ENCODE data around the gene RNF150. TPM values are rescaled to one million over a fixed set of nuclear protein-coding genes. Genes with fewer than 3 reads are reported as not detected.
"Not testable (repeated sequence)": the region's sequence is repeated elsewhere in the genome, so short reads cannot be mapped to it uniquely, and the experiment has no call there.

RNF150 gene
- total RNA-seq, 2 experiments from 2014 or later = not detected

DNA sequence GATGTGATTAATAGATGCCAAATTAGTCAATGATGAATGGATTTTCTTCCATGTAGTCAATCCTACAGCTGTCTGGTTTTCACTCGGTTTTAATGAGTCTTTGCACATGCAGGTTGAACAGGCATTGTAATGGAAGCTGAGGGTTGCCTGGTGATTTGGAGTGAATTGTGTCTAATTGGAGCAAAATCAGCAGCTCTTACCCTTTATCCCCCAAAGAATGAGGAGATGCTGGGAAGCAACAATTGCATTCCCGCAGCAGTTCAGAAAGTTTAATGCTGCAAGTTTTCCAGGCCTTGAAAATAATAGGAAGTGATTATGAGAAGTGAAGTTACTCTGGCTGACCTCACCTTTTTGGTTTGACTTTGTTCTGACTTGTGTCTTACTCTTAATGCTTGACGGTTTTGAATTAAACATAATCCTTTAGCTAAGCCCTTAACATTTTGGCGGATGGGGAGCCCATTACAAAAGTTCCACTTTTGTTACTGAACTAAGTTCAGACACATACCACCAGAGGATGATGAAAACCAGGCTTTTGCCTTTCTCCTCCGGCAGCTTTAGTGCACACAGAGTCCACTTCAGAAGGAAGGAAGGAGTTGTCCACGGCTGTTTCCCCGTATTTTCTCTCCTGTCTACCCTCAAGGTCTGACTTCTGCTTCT lies 298.3 kb downstream of the RNF150 start:
- DNase-seq = no peak
- ChIA-PET POLR2A (no interaction called here), CTCF (no interaction called here)
- Mint-ChIP-seq H3K4me3 (no peak overlapping the region), H3K9me3 (no peaks in the 10 kb centered on the region), H3K27me3 (peaks cover 3% of the 10 kb centered on the region), H3K36me3 (ENCODE audit: low read depth) (no peaks in the 10 kb centered on the region), H3K27ac (no peak overlapping the region), H3K4me1 (no peaks in the 10 kb centered on the region)

DNA sequence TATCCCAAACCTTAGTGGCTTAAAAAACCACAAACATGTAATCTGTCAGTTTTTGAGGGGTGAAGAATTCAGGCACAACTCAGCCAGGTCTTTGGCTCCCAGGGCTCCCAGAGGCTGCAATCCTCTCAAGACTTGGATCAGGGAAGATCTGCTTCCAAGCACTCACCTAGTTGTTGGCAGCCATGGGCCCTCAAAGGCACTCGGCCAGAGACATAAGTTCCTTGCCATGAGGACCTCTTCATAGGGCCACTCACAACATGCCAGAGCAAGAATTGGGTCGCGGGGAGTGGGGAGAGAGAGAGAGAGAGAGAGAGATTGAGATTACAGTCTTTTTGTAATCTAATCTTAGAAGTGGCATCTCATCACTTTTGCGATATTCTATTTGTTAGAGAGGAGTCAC lies 300.0 kb downstream of the RNF150 start:
- Mint-ChIP-seq H3K9me3 (no peaks in the 10 kb centered on the region), H3K27ac (no peak overlapping the region), H3K4me3 (no peak overlapping the region), H3K27me3 (peaks cover 3% of the 10 kb centered on the region), H3K4me1 (no peaks in the 10 kb centered on the region), H3K36me3 (ENCODE audit: low read depth) (no peaks in the 10 kb centered on the region)
- ChIA-PET CTCF (no interaction called here), POLR2A (no interaction called here)
- DNase-seq = no peak

DNA sequence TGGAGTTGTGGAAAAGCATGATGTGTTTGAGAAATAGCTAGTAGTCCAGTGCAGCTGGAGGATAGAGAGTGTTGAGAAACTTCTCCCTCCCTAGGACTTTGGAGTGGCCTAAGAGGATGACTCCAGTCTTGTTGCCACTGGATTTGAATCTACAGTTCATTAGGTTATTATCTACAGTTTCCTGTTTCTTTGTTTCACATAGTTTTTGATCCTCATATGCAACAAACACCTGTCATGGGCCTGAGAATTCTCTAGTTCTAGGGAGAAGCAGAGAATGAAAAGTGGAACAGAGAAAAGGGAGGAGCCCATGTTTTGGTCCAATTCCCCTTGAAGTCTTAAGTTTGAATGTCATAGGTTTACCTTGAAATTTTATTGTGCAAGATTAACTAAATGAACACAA lies 303.4 kb downstream of the RNF150 start:
- no peak for DNase-seq
- CTCF ChIA-PET = no interaction called here
- H3K36me3 Mint-ChIP-seq (ENCODE audit: low read depth) = no peaks in the 10 kb centered on the region
- H3K4me1 Mint-ChIP-seq = no peaks in the 10 kb centered on the region
- peaks cover 1% of the 10 kb centered on the region for H3K27me3 Mint-ChIP-seq
- POLR2A ChIA-PET = no interaction called here
- no peak overlapping the region for H3K4me3 Mint-ChIP-seq
- H3K27ac Mint-ChIP-seq = no peak overlapping the region
- no peaks in the 10 kb centered on the region for H3K9me3 Mint-ChIP-seq

DNA sequence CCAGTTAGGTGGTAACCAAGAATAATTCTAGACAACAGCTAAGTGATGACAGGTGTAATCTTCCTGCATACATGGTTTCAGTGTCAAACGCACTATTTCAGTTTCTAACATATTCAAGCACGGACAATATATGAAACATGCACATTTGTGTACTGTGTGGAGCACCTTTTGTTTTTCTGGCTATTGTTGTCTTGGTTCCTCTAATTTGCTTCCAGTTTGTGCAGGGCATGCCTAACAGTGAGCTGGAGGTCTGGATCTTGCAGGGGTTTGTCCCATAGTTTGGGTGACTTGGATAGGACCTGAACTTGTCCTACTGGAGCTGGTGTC lies 306.6 kb downstream of the RNF150 start:
- Mint-ChIP-seq H3K4me1 (no peaks in the 10 kb centered on the region), H3K36me3 (ENCODE audit: low read depth) (no peaks in the 10 kb centered on the region), H3K4me3 (no peak overlapping the region), H3K9me3 (no peaks in the 10 kb centered on the region), H3K27me3 (peaks cover 3% of the 10 kb centered on the region), H3K27ac (no peak overlapping the region)
- POLR2A ChIA-PET = no interaction called here
- no peak for DNase-seq
- CTCF ChIA-PET = no interaction called here

DNA sequence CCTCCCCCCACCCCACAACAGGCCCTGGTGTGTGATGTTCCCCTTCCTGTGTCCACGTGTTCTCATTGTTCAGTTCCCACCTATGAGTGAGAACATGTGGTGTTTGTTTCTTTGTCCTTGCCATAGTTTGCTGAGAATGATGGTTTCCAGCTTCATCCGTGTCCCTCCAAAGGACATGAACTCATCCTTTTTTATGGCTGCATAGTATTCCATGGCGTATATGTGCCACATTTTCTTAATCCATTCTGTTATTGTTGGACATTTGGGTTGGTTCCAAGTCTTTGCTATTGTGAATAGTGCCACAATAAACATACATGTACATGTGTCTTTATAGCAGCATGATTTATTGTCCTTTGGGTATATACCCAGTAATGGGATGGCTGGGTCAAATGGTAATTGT lies 312.7 kb downstream of the RNF150 start:
- H3K27ac Mint-ChIP-seq; H3K9me3 Mint-ChIP-seq; CTCF ChIA-PET; H3K27me3 Mint-ChIP-seq; DNase-seq; H3K4me3 Mint-ChIP-seq; H3K4me1 Mint-ChIP-seq; H3K36me3 Mint-ChIP-seq (ENCODE audit: low read depth); POLR2A ChIA-PET: not testable (repeated sequence)

DNA sequence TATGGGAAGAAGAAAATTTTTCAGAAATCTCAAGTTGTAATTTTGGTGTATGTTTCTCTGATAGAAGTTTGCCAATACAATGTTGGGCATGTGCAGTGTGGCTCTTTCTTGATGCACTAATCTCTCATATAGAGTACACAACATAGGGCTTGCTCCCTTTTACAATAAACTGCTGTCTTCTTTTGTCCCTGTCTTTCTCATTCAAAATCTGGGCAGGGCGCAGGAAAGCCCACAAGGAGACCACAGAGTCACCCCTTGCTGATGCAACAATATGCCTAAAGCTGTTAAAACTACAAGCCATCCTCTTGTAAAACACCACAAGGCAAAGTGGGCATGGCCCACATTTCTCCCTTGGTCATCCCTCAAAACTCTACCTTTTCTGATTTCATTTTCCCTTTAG lies 313.7 kb downstream of the RNF150 start:
- DNase-seq = no peak
- ChIA-PET POLR2A (no interaction called here), CTCF (interaction anchor here (0.6 kb wide), 1 partner anchor 420 kb away, joined by 3 read pairs; no protein-coding TSS in a partner anchor)
- Mint-ChIP-seq H3K27me3 (no peaks in the 10 kb centered on the region), H3K27ac (no peak overlapping the region), H3K36me3 (ENCODE audit: low read depth) (no peaks in the 10 kb centered on the region), H3K4me3 (no peak overlapping the region), H3K9me3 (no peaks in the 10 kb centered on the region), H3K4me1 (no peaks in the 10 kb centered on the region)

DNA sequence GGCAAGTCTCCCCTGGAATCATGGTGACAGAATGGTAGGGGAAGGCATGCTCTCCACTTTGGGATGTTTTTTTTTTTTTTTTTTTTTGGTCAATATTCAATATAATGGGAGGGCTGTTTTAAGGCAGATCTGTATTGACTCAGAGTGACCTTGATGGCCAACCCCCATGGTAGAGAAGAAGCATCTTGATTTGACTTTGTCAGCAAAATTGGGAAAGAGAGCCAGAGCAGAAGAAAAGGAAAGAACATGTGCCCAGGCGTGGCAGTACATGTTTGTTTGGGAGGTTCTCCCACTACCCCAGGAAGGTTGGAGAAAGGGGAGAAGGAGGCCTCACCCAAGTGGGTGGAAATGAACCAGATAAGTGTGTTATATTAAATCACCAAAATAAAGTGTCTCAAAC lies 314.8 kb downstream of the RNF150 start:
- CTCF ChIA-PET = no interaction called here
- H3K27ac Mint-ChIP-seq = no peak overlapping the region
- H3K4me1 Mint-ChIP-seq = no peaks in the 10 kb centered on the region
- no peaks in the 10 kb centered on the region for H3K9me3 Mint-ChIP-seq
- POLR2A ChIA-PET = no interaction called here
- no peak overlapping the region for H3K4me3 Mint-ChIP-seq
- no peaks in the 10 kb centered on the region for H3K36me3 Mint-ChIP-seq (ENCODE audit: low read depth)
- no peak for DNase-seq
- H3K27me3 Mint-ChIP-seq = no peaks in the 10 kb centered on the region

DNA sequence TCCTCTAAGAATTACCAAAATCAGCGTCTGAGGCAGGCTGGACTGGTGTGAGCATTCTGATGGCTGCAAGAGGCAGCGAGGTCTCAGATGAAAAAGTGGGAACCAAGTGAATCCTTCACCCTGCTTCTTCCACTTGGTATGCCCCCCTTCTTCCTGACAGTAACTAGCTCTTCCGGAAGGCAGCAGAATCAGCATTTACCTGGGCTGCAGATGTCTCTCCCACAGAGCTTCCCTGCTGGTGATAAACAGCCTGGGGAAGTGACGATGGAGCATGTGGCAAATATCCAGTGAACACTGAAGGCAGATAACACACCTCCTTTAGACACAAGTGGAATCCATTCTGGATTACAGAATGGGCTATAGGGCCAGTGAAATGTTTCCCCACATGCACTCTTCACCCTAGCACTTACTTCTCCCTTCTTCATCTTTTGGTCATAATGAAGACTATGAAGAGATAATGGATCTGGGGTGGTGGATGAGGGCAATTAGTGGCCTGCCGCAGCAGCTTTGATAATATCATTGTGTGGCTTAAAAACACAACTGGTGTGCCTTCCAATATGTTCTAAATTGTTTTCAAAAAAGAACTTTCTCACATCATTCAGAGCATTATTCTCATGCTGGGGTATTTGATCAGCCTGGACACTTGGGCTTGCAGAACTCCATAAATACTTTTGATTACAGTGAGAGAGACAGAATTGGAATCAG lies 316.3 kb downstream of the RNF150 start:
- Mint-ChIP-seq H3K36me3 (ENCODE audit: low read depth) (no peaks in the 10 kb centered on the region), H3K9me3 (no peaks in the 10 kb centered on the region), H3K27ac (no peak overlapping the region), H3K27me3 (no peaks in the 10 kb centered on the region), H3K4me3 (no peak overlapping the region), H3K4me1 (no peaks in the 10 kb centered on the region)
- ChIA-PET CTCF (no interaction called here), POLR2A (no interaction called here)
- DNase-seq = no peak

DNA sequence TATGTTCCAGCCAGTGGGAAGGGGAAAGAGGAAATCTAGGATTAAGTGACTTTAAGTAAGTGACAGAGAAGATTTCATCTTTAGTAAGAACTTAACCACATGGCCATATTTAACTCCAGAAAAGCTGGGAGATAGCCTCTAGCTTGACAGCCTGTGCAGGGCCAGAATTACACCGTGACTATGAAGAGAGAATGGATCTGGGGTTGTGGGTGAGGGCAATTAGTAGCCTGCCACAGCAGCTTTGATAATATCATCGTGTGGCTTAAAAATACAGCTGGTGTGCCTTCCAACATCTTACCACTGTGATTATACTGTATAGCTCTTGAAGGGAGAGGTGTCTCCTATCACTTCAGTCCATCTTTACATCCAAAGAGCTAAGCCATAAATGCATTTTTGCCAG lies 319.5 kb downstream of the RNF150 start:
- CTCF ChIA-PET = no interaction called here
- DNase-seq = no peak
- H3K27ac Mint-ChIP-seq = no peak overlapping the region
- H3K27me3 Mint-ChIP-seq = peaks cover 2% of the 10 kb centered on the region
- POLR2A ChIA-PET = no interaction called here
- H3K9me3 Mint-ChIP-seq = no peaks in the 10 kb centered on the region
- no peaks in the 10 kb centered on the region for H3K36me3 Mint-ChIP-seq (ENCODE audit: low read depth)
- no peaks in the 10 kb centered on the region for H3K4me1 Mint-ChIP-seq
- H3K4me3 Mint-ChIP-seq = no peak overlapping the region

DNA sequence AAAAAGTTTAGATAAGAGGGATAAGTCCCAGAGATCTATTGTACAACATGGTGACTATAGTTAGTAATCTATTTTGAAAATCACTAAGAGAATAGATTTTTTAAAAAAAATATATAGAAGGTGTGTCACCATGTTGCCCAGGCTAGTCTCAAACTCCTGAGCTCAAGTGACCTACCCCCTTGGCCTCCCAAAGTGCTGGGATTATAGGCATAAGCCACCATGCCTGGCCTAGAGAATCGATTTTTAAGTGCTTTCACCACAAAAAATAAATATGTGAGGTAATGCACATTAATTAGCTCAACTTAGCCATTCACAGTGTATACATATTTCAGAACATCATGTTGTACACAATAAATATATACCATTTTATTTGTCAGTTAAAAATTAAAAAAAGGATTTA lies 320.4 kb downstream of the RNF150 start:
- DNase-seq = no peak
- Mint-ChIP-seq H3K4me1 (no peaks in the 10 kb centered on the region), H3K27ac (no peak overlapping the region), H3K27me3 (peaks cover 2% of the 10 kb centered on the region), H3K9me3 (no peaks in the 10 kb centered on the region), H3K36me3 (ENCODE audit: low read depth) (no peaks in the 10 kb centered on the region), H3K4me3 (no peak overlapping the region)
- ChIA-PET POLR2A (no interaction called here), CTCF (no interaction called here)

DNA sequence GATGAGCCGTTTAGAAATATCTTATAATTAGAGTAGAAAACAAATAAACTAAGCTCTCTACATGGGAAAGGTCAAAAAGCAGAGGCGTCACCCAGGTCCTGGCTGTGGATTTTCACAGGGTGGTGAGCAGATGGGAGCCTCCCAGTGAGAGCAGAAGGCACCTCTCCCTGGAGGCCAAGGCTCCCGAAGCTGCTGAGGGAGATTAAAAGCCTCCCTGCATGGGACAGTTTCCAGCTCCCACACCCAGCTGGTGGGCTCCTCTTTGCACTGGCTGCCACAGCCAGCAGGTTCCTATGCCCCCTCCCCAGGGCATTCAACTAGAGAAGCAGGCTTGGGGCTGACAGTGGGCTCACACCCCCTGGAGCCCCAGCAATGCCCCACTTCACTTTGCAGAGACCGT lies 321.8 kb downstream of the RNF150 start:
- ChIA-PET POLR2A (no interaction called here), CTCF (no interaction called here)
- Mint-ChIP-seq H3K27me3 (peaks cover 2% of the 10 kb centered on the region), H3K4me1 (no peaks in the 10 kb centered on the region), H3K36me3 (ENCODE audit: low read depth) (no peaks in the 10 kb centered on the region), H3K4me3 (no peak overlapping the region), H3K9me3 (no peaks in the 10 kb centered on the region), H3K27ac (no peak overlapping the region)
- DNase-seq = no peak

DNA sequence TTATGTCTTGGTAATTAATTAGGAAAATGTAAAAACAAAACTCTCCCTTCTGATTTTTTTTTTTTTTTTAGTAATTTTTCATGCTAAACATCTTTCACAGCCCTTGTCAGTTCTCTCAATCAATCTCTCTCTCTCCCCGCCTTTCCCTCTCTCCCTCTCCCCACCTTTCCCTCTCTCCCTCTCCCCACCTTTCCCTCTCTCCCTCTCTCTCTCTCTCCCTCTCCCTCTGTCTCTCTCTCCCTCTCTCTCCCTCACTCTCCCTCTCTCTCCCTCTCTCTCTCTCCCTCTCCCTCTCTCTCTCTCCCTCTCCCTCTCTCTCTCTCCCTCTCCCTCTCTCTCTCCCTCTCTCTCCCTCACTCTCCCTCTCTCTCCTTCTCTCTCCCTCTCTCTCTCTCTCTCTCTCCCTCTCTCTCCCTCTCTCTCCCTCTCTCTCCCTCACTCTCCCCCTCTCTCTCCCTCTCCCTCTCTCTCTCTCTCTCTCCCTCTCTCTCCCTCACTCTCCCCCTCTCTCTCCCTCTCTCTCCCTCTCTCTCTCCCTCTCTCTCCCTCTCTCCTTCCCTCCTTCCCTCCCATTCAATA lies 322.6 kb downstream of the RNF150 start:
- H3K27me3 Mint-ChIP-seq; H3K36me3 Mint-ChIP-seq (ENCODE audit: low read depth); H3K9me3 Mint-ChIP-seq; DNase-seq; CTCF ChIA-PET; H3K4me1 Mint-ChIP-seq; POLR2A ChIA-PET; H3K4me3 Mint-ChIP-seq; H3K27ac Mint-ChIP-seq: not testable (repeated sequence)
